H1 (cell line): ENCODE data around the gene UBE2V1. TPM values are rescaled to one million over a fixed set of nuclear protein-coding genes. Genes with fewer than 3 reads are reported as not detected.

ENCODE experiments used
- CTCF ChIA-PET: fragments of 300-600 bp; sonication (Branson Sonifier 250); formaldehyde crosslinking; loops from one replicate; lab custom pipeline; 2021; ENCODE audit not compliant: partially characterized antibody; lab: Charles Lee
- POLR2A ChIA-PET: fragments of 300-600 bp; sonication (Branson Sonifier 250); formaldehyde crosslinking; loops from one replicate; lab custom pipeline; 2021; ENCODE audit warnings: inconsistent platforms; ENCODE audit not compliant: partially characterized antibody; lab: Charles Lee
- DNase-seq, 2 experiments: peaks; one replicate each; pipeline versions ENCODE4 v3.0.0 to v3.0.0-alpha.2; 2010 to 2022; ENCODE audit warnings: low spot score in 2 of 2, low read depth in 1 of 2, mixed read lengths in 1 of 2
- FAIRE-seq: peaks from 2 replicates; lab custom pipeline; 2011; peaks lifted over from hg19 to GRCh38; lab: Jason Lieb, UNC
- H2AFZ ChIP-seq: 2 replicates; pipeline ENCODE4 v1.8.1; 2012; ENCODE audit warnings: low read length, inconsistent platforms
- H2AK5ac ChIP-seq: 2 replicates; pipeline ENCODE4 v1.6.1; 2013; ENCODE audit warnings: low read depth, low read length
- H2BK120ac ChIP-seq: replicated peaks from 2 replicates; pipeline ENCODE3; 2013; ENCODE audit warnings: low read depth, low read length, inconsistent platforms
- H2BK12ac ChIP-seq: 2 replicates; pipeline ENCODE4 v1.6.1; 2013; ENCODE audit warnings: low read depth, low read length
- H2BK15ac ChIP-seq: 2 replicates; pipeline ENCODE4 v1.6.1; 2013; ENCODE audit warnings: low read length
- H2BK20ac ChIP-seq: 2 replicates; pipeline ENCODE4 v1.6.1; 2013; ENCODE audit warnings: low read length
- H2BK5ac ChIP-seq: 2 replicates; pipeline ENCODE4 v1.6.1; 2013; ENCODE audit warnings: low read depth, low read length
- H3K14ac ChIP-seq: 2 replicates; pipeline ENCODE4 v1.6.1; 2013; ENCODE audit warnings: inconsistent platforms; ENCODE audit not compliant: insufficient read length
- H3K18ac ChIP-seq: 2 replicates; pipeline ENCODE4 v1.6.1; 2013; ENCODE audit warnings: low read length; ENCODE audit errors: extremely low read depth
- H3K23ac ChIP-seq: 2 replicates; pipeline ENCODE4 v1.6.1; 2013; ENCODE audit warnings: inconsistent platforms; ENCODE audit not compliant: insufficient read length
- H3K23me2 ChIP-seq: 2 replicates; pipeline ENCODE4 v1.6.1; 2013; ENCODE audit warnings: low read depth, low read length
- H3K27ac ChIP-seq: 2 replicates; pipeline ENCODE4 v1.6.1; 2011; ENCODE audit warnings: low read depth, low read length, inconsistent platforms
- H3K27me3 ChIP-seq, 4 experiments: replicated peaks in 1 of 4; 1 replicate in 1 of 4; 2 replicates in 3 of 4; pipeline versions ENCODE4 v1.6.1 to v1.8.1; 2011 to 2013; ENCODE audit warnings: low read length in 3 of 4, mild to moderate bottlenecking in 3 of 4, inconsistent platforms in 2 of 4, mixed read lengths in 2 of 4, moderate library complexity in 1 of 4; ENCODE audit not compliant: control insufficient read depth in 3 of 4, insufficient read depth in 3 of 4; ENCODE audit errors: extremely low read depth in 1 of 4
- H3K36me3 ChIP-seq, 4 experiments: 2 replicates each; pipeline versions ENCODE4 v1.6.1 to v1.8.1; 2011 to 2013; ENCODE audit warnings: mild to moderate bottlenecking in 4 of 4, low read length in 3 of 4, moderate library complexity in 2 of 4, control low read depth in 1 of 4, inconsistent platforms in 1 of 4; ENCODE audit not compliant: insufficient read depth in 4 of 4, control insufficient read depth in 2 of 4
- H3K4ac ChIP-seq: replicated peaks from 2 replicates; pipeline ENCODE3; 2013; ENCODE audit warnings: low read length, low read depth, mixed read lengths, inconsistent platforms; ENCODE audit not compliant: insufficient read length
- H3K4me1 ChIP-seq, 4 experiments: replicated peaks in 1 of 4; 1 replicate in 1 of 4; 2 replicates in 3 of 4; pipeline versions ENCODE4 v1.6.1 to v1.8.1; 2011 to 2013; ENCODE audit warnings: low read length in 3 of 4, inconsistent platforms in 2 of 4, mixed read lengths in 1 of 4; ENCODE audit not compliant: insufficient read depth in 4 of 4, control insufficient read depth in 3 of 4
- H3K4me2 ChIP-seq, 2 experiments: 2 replicates each; pipeline versions ENCODE4 v1.6.1 to v1.8.1; 2011 to 2013; ENCODE audit warnings: low read depth in 2 of 2, low read length in 2 of 2, control low read depth in 1 of 2, inconsistent platforms in 1 of 2, mild to moderate bottlenecking in 1 of 2; ENCODE audit not compliant: insufficient read depth in 1 of 2
- H3K4me3 ChIP-seq, 4 experiments: fragments of 200-600, 300-600 bp in 1 of 4; sonication (generic), shearing (Covaris generic), sonication (Bioruptor Twin) in 1 of 4; 2 replicates each; pipeline versions ENCODE4 v1.5.1 to v1.8.1; 2011 to 2016; ENCODE audit warnings: low read length in 4 of 4, low read depth in 3 of 4, control low read depth in 2 of 4, inconsistent platforms in 2 of 4, mild to moderate bottlenecking in 2 of 4, mixed read lengths in 1 of 4, moderate library complexity in 1 of 4; ENCODE audit not compliant: insufficient read depth in 2 of 4; ENCODE audit errors: extremely low read depth in 1 of 4
- H3K56ac ChIP-seq: replicated peaks from 2 replicates; pipeline ENCODE3; 2013; ENCODE audit warnings: low read depth, mild to moderate bottlenecking, mixed read lengths, low read length, inconsistent platforms; ENCODE audit not compliant: insufficient read length
- H3K79me1 ChIP-seq: 2 replicates; pipeline ENCODE4 v1.6.1; 2013; ENCODE audit warnings: low read depth, low read length, control low read depth
- H3K79me2 ChIP-seq, 2 experiments: 2 replicates each; pipeline versions ENCODE4 v1.6.1 to v1.8.1; 2012 to 2013; ENCODE audit warnings: low read length in 2 of 2, mild to moderate bottlenecking in 2 of 2, inconsistent platforms in 1 of 2; ENCODE audit not compliant: insufficient read depth in 2 of 2, control insufficient read depth in 1 of 2
- H3K9ac ChIP-seq, 4 experiments: replicated peaks in 1 of 4; 1 replicate in 1 of 4; 2 replicates in 3 of 4; pipeline versions ENCODE4 v1.6.1 to v1.8.1; 2011 to 2013; ENCODE audit warnings: low read depth in 3 of 4, low read length in 3 of 4, control low read depth in 2 of 4, mild to moderate bottlenecking in 2 of 4, moderate library complexity in 2 of 4, inconsistent platforms in 1 of 4; ENCODE audit errors: extremely low read depth in 1 of 4
- H3K9me3 ChIP-seq, 2 experiments: 2 replicates each; pipeline versions ENCODE4 v1.6.1 to v1.8.1; 2012 to 2013; ENCODE audit warnings: mild to moderate bottlenecking in 2 of 2, moderate library complexity in 2 of 2, control low read depth in 1 of 2, inconsistent platforms in 1 of 2, low read depth in 1 of 2, low read length in 1 of 2, mixed read lengths in 1 of 2; ENCODE audit not compliant: insufficient read depth in 2 of 2
- H4K20me1 ChIP-seq, 2 experiments: replicated peaks in 1 of 2; 2 replicates each; pipeline versions ENCODE3 to v1.8.1; 2011 to 2013; ENCODE audit warnings: inconsistent platforms in 2 of 2, low read length in 2 of 2, mild to moderate bottlenecking in 1 of 2; ENCODE audit not compliant: insufficient read depth in 2 of 2, control insufficient read depth in 1 of 2
- H4K5ac ChIP-seq: 2 replicates; pipeline ENCODE4 v1.6.1; 2013; ENCODE audit warnings: low read length, low read depth, mixed read lengths, inconsistent platforms; ENCODE audit not compliant: insufficient read length
- H4K8ac ChIP-seq: 2 replicates; pipeline ENCODE4 v1.8.0; 2013; ENCODE audit warnings: mild to moderate bottlenecking, moderate library complexity, low read length, inconsistent platforms; ENCODE audit not compliant: insufficient read depth; ENCODE audit errors: extremely low read depth
- H4K91ac ChIP-seq: replicated peaks from 2 replicates; pipeline ENCODE3; 2013; ENCODE audit warnings: low read length, mixed read lengths, inconsistent platforms; ENCODE audit not compliant: insufficient read length
- EGR1 ChIP-seq: IDR thresholded peaks from 2 replicates; pipeline ENCODE4 v1.6.1; 2011; ENCODE audit warnings: low read depth, low read length, borderline replicate concordance
- HDAC6 ChIP-seq: IDR thresholded peaks from one replicate; pipeline ENCODE4 v1.7.1; 2012; ENCODE audit warnings: low read depth, mild to moderate bottlenecking, inconsistent platforms, low read length, moderate library complexity
- NANOG ChIP-seq: IDR thresholded peaks from 2 replicates; pipeline ENCODE4 v1.6.1; 2011; ENCODE audit warnings: low read length, low read depth, mild to moderate bottlenecking, inconsistent platforms; ENCODE audit not compliant: insufficient read depth, poor library complexity, severe bottlenecking
- SIX5 ChIP-seq: IDR thresholded peaks from 2 replicates; pipeline ENCODE4 v1.6.1; 2011; ENCODE audit warnings: mild to moderate bottlenecking, low read depth, low read length
- TAF7 ChIP-seq: optimal IDR thresholded peaks from 2 replicates; pipeline ENCODE3; 2011; ENCODE audit warnings: low read depth, mild to moderate bottlenecking, inconsistent platforms, low read length, moderate library complexity, borderline replicate concordance
- WGBS, 2 experiments: shearing (Covaris generic) in 1 of 2; methylation state at CpG; one replicate each; pipeline versions ENCODE4 v1.1.6 to v1.1.7; 2013 to 2015; ENCODE audit warnings: low lambda C conversion rate in 2 of 2, mixed read lengths in 2 of 2, inconsistent platforms in 1 of 2, low coverage in 1 of 2, missing lambda C conversion rate in 1 of 2; ENCODE audit not compliant: insufficient replicate concordance in 2 of 2, insufficient coverage in 1 of 2, insufficient read length in 1 of 2; ENCODE audit errors: extremely low coverage in 1 of 2, missing lambda C conversion rate in 1 of 2; 5-methylcytosine and 5-hydroxymethylcytosine counted together
- polyA plus RNA-seq, 7 experiments: library from polyadenylated mRNA; depleted of rRNA in 3 of 7; stranded (reverse) in 5 of 7; unstranded in 2 of 7; fragments of >200 nt in 5 of 7; fragments of 200-250 nt in 2 of 7; gene quantifications; 1 replicate in 5 of 7; 2 replicates in 1 of 7; 4 replicates in 1 of 7; pipeline versions ENCODE4 v1.2.1 to v1.2.3, GENCODE V29; 2011 to 2013; ENCODE audit warnings: missing spikeins in 2 of 7, mixed read lengths in 2 of 7
- total RNA-seq: library from RNA; stranded (reverse); fragmentation: NEBNext Ultra II Directional; extraction: Animal tissue kit (Norgen Biotek cat#: 25700); gene quantifications from 2 replicates; pipeline ENCODE4 v1.2.1, GENCODE V29; 2021

The UBE2V1 gene
- total and polyA plus RNA-seq, 2 of the 8 experiments (the other 6 are each of a cell fraction or from before 2014, with no cell fraction given), result 141 to 184 TPM

DNA sequence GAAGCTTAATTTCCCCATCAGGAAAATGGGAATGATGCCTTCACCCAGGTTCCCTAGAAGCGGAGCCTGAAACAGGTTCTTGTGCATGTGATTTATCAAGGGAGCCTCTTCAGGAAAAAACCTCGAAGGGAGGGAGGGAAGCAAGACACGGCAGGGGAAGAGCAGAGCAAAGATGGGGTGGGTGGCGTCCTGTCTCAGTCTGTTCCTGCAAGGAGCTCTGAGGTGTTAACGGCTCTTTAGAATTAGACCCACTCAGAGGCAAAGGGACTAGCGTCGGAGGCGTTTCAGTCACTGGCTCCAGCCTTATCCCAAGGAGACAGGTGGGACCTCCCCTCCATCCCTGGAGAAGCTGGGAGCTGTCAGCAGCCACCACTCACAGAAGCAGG lies 15.6 kb upstream of the UBE2V1 start:
- WGBS, 2 experiments, result 82% methylated on average over 8 of the region's 8 CpGs; no CpG with 5 or more reads in 1 of the 2 experiments
- Histone ChIP-seq H3K14ac (no peak overlapping the region), H2BK12ac (no peak overlapping the region), H3K79me2 (no peaks in the 10 kb centered on the region), H3K18ac (no peak overlapping the region), H3K4me1 (no peaks in the 10 kb centered on the region), H2AFZ (no peak overlapping the region), H3K9ac (no peak overlapping the region), H3K4ac (no peak overlapping the region), H3K23me2 (no peaks in the 10 kb centered on the region), H4K91ac (no peak overlapping the region), H3K23ac (no peak overlapping the region), H2BK5ac (no peak overlapping the region), H3K27ac (no peak overlapping the region), H3K9me3 (no peaks in the 10 kb centered on the region), H3K79me1 (peaks cover 3% of the 10 kb centered on the region), H2BK15ac (no peak overlapping the region), H3K4me3 (no peak overlapping the region), H2BK120ac (no peak overlapping the region), H2BK20ac (no peak overlapping the region), H2AK5ac (no peak overlapping the region), H3K36me3 (peaks cover 6 to 44% (median 26%) of the 10 kb centered on the region in 4 experiments; a peak in 7 of 8 replicates), H4K20me1 (peaks cover 3 to 23% of the 10 kb centered on the region in 2 experiments), H3K4me2 (no peak overlapping the region), H3K27me3 (no peaks in the 10 kb centered on the region), H4K5ac (no peak overlapping the region), H4K8ac (no peak overlapping the region), H3K56ac (no peak overlapping the region)
- no peak for DNase-seq
- CTCF ChIA-PET, result interaction anchor here (2.0 to 8.5 kb wide), 2 partner anchors 6 to 24 kb away, joined by 7 to 92 read pairs; no protein-coding TSS in a partner anchor
- no peak for FAIRE-seq
- no peak for TF ChIP-seq SIX5
- no peak for TF ChIP-seq NANOG
- no peak for TF ChIP-seq EGR1
- TF ChIP-seq TAF7, result no peak
- TF ChIP-seq HDAC6, result no peak
- POLR2A ChIA-PET, result interaction anchor here (0.8 to 1.4 kb wide), 3 partner anchors 13 to 26 kb away, joined by 3 to 4 read pairs (median 3); no protein-coding TSS in a partner anchor
